Endothelial cell of umbilical vein (primary cell): ENCODE data around the gene OR1F1. TPM values are rescaled to one million over a fixed set of nuclear protein-coding genes. Genes with fewer than 3 reads are reported as not detected.
A peak's percentile ranks its signal among the peaks of the same experiment; 100 is the strongest.

Source experiments
- BruUV-seq: library from RNA; stranded (reverse); fragments of 400-500 nt; replicated peaks from 2 replicates; lab custom pipeline; 2021; lab: Mats Ljungman, UMichigan
- CTCF ChIA-PET: fragments of 300-600, 350-600 bp; sonication (Branson Sonifier 250); formaldehyde crosslinking; loops from one replicate; lab custom pipeline; 2021; ENCODE audit warnings: antibody characterized with exemption, inconsistent platforms; lab: Charles Lee
- POLR2A ChIA-PET: fragments of 300-600, 350-600 bp; sonication (Branson Sonifier 250); formaldehyde crosslinking; loops from one replicate; lab custom pipeline; 2021; ENCODE audit warnings: antibody characterized with exemption, inconsistent platforms; lab: Charles Lee
- DNase-seq: peaks from one replicate; pipeline ENCODE4 v3.0.0-alpha.2; 2011; ENCODE audit warnings: low read depth, low spot score
- FAIRE-seq: peaks from 2 replicates; lab custom pipeline; 2011; peaks lifted over from hg19 to GRCh38; lab: Jason Lieb, UNC
- H2AFZ ChIP-seq: 2 replicates; pipeline ENCODE4 v1.6.0; 2012; ENCODE audit warnings: low read depth, low read length, control low read depth, inconsistent platforms
- H3K27ac ChIP-seq: 2 replicates; pipeline ENCODE4 v1.5.1; 2011; ENCODE audit warnings: low read depth, mild to moderate bottlenecking, control low read depth, low read length, moderate library complexity; ENCODE audit not compliant: insufficient read depth
- H3K27me3 ChIP-seq, 2 experiments: 2 replicates each; pipeline versions ENCODE4 v1.6.0 to v1.6.1; 2011; ENCODE audit warnings: low read length in 2 of 2, mixed read lengths in 1 of 2; ENCODE audit not compliant: control insufficient read depth in 2 of 2, insufficient read depth in 2 of 2
- H3K36me3 ChIP-seq, 2 experiments: 2 replicates in 1 of 2; 3 replicates in 1 of 2; pipeline ENCODE4 v1.5.1; 2011; ENCODE audit warnings: low read length in 2 of 2, mild to moderate bottlenecking in 1 of 2, moderate library complexity in 1 of 2; ENCODE audit not compliant: control insufficient read depth in 2 of 2, insufficient read depth in 2 of 2; ENCODE audit errors: extremely low read depth in 1 of 2
- H3K4me1 ChIP-seq: 3 replicates; pipeline ENCODE4 v1.5.1; 2011; ENCODE audit warnings: mild to moderate bottlenecking, low read length; ENCODE audit not compliant: control insufficient read depth, insufficient read depth; ENCODE audit errors: extremely low read depth
- H3K4me2 ChIP-seq: 2 replicates; pipeline ENCODE4 v1.6.1; 2011; ENCODE audit warnings: low read length, control low read depth, mixed read lengths; ENCODE audit not compliant: insufficient read depth
- H3K4me3 ChIP-seq, 3 experiments: fragments of 200-600 bp in 1 of 3; sonication (generic), shearing (Covaris generic) in 1 of 3; replicated peaks in 1 of 3; 2 replicates each; pipeline ENCODE4 v1.5.1; 2011 to 2016; ENCODE audit warnings: control low read depth in 3 of 3, low read length in 3 of 3, mild to moderate bottlenecking in 2 of 3, inconsistent platforms in 1 of 3, low read depth in 1 of 3, moderate library complexity in 1 of 3; ENCODE audit not compliant: insufficient read depth in 1 of 3
- H3K79me2 ChIP-seq: 2 replicates; pipeline ENCODE4 v1.6.0; 2012; ENCODE audit warnings: low read length, inconsistent platforms; ENCODE audit not compliant: control insufficient read depth, insufficient read depth
- H3K9ac ChIP-seq: replicated peaks from 2 replicates; pipeline ENCODE3; 2011; ENCODE audit warnings: low read length, control low read depth; ENCODE audit not compliant: insufficient read depth; ENCODE audit errors: extremely low read depth
- H3K9me1 ChIP-seq: replicated peaks from 3 replicates; pipeline ENCODE4 v1.6.0; 2011; ENCODE audit warnings: mild to moderate bottlenecking, low read length; ENCODE audit not compliant: control insufficient read depth, insufficient read depth; ENCODE audit errors: extremely low read depth
- H3K9me3 ChIP-seq: replicated peaks from 2 replicates; pipeline ENCODE4 v1.5.1; 2012; ENCODE audit warnings: low read length, inconsistent platforms; ENCODE audit not compliant: control insufficient read depth, insufficient read depth
- H4K20me1 ChIP-seq: replicated peaks from 2 replicates; pipeline ENCODE3; 2011; ENCODE audit warnings: mild to moderate bottlenecking, low read length; ENCODE audit not compliant: control insufficient read depth, insufficient read depth; ENCODE audit errors: extremely low read depth
- EZH2 ChIP-seq: IDR thresholded peaks from 2 replicates; pipeline ENCODE4 v1.6.1; 2012; ENCODE audit warnings: borderline replicate concordance, low read depth, mild to moderate bottlenecking, moderate library complexity, low read length, inconsistent platforms; ENCODE audit not compliant: severe bottlenecking
- FOS ChIP-seq: IDR thresholded peaks from 2 replicates; pipeline ENCODE4 v1.6.1; 2011; ENCODE audit warnings: mild to moderate bottlenecking, low read length, moderate library complexity, borderline replicate concordance; ENCODE audit not compliant: insufficient read depth
- GATA2 ChIP-seq: IDR thresholded peaks from 2 replicates; pipeline ENCODE4 v1.7.0; 2011; ENCODE audit warnings: low read depth, mild to moderate bottlenecking, moderate library complexity, mixed read lengths, low read length; ENCODE audit not compliant: insufficient read length, insufficient read depth
- JUN ChIP-seq: IDR thresholded peaks from 2 replicates; pipeline ENCODE4 v1.6.1; 2011; ENCODE audit warnings: borderline replicate concordance, low read depth; ENCODE audit not compliant: insufficient read length, insufficient read depth
- MYC ChIP-seq: IDR thresholded peaks from one replicate; pipeline ENCODE4 v1.6.1; 2011; ENCODE audit warnings: mild to moderate bottlenecking, low read depth, low read length
- POLR2A ChIP-seq: IDR thresholded peaks from 2 replicates; pipeline ENCODE4 v1.6.1; 2012; ENCODE audit warnings: low read depth, mild to moderate bottlenecking, control low read depth, low read length
- POLR2AphosphoS5 ChIP-seq: IDR thresholded peaks from 2 replicates; pipeline ENCODE4 v1.6.1; 2012; ENCODE audit warnings: low read depth, mild to moderate bottlenecking, control low read depth, low read length, moderate library complexity; ENCODE audit not compliant: insufficient read depth
- dilution Hi-C: fragments of 300-500 bp; cut with MboI; formaldehyde crosslinking; loops from one replicate; pipeline ENCODE4 v1.15.0; 2019; ENCODE audit warnings: low sequenced_read_pairs; ENCODE audit not compliant: extremely low pct_ligation_motif_present
- intact Hi-C: fragments of 100-400 bp; cut with micrococcal nuclease; formaldehyde crosslinking; loops from one replicate; pipeline ENCODE4 v1.10.0; 2022
- polyA plus RNA-seq, 4 experiments: library from polyadenylated mRNA; depleted of rRNA in 3 of 4; stranded (reverse) in 3 of 4; unstranded in 1 of 4; fragments of >200 nt; gene quantifications; 2 replicates each; pipeline versions ENCODE4 v1.2.1 to v1.2.3, GENCODE V29; 2011 to 2012; ENCODE audit warnings: missing spikeins in 1 of 4
- total RNA-seq: library from RNA; stranded (reverse); gene quantifications from 2 replicates; pipeline ENCODE4 v1.2.3, GENCODE V29; 2021
- TF ChIP-seq, protein P1 (sequence below), 2 donors: IDR thresholded peaks; 1 replicate in 1 of 2; 2 replicates in 1 of 2; pipeline ENCODE4 v1.5.1; 2011; ENCODE audit warnings: low read length in 2 of 2, mild to moderate bottlenecking in 2 of 2, moderate library complexity in 2 of 2, control low read depth in 1 of 2, inconsistent platforms in 1 of 2, low read depth in 1 of 2; ENCODE audit not compliant: insufficient read depth in 1 of 2; ENCODE audit errors: extremely low read depth in 1 of 2
- TF ChIP-seq, protein P2 (sequence below): IDR thresholded peaks from 2 replicates; pipeline ENCODE4 v1.6.1; 2011; ENCODE audit not compliant: insufficient read depth, insufficient read length

Gene OR1F1
- total and polyA plus RNA-seq, 2 donors (not counting 3 experiments of a cell fraction or from before 2014, with no cell fraction given) = 0.17 TPM; not detected in 1

DNA sequence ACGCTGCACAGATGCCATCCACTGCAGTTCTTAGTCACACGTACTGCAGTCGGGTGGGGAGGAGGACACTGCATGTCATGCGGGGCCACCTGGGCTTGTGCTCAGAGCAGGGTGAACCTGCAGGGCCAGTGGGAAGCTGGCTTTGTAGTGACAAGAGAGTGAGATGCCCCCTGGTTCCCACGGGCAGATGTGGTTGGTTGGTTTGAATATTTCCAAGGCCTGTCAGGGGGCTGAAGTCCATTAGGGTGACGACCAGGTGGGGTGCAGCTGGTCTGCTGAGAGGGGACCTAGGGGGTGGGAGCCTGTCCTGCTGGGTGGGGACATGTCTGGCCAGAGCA is 38.8 kb upstream of the OR1F1 start:
- no peaks in the 10 kb centered on the region for H3K79me2 ChIP-seq
- TF ChIP-seq GATA2 (no peak), JUN (no peak), MYC (no peak), FOS (no peak), POLR2A (no peak), POLR2AphosphoS5 (no peak), EZH2 (no peak)
- TF ChIP-seq, protein P1, sequence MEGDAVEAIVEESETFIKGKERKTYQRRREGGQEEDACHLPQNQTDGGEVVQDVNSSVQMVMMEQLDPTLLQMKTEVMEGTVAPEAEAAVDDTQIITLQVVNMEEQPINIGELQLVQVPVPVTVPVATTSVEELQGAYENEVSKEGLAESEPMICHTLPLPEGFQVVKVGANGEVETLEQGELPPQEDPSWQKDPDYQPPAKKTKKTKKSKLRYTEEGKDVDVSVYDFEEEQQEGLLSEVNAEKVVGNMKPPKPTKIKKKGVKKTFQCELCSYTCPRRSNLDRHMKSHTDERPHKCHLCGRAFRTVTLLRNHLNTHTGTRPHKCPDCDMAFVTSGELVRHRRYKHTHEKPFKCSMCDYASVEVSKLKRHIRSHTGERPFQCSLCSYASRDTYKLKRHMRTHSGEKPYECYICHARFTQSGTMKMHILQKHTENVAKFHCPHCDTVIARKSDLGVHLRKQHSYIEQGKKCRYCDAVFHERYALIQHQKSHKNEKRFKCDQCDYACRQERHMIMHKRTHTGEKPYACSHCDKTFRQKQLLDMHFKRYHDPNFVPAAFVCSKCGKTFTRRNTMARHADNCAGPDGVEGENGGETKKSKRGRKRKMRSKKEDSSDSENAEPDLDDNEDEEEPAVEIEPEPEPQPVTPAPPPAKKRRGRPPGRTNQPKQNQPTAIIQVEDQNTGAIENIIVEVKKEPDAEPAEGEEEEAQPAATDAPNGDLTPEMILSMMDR (IDR thresholded peaks at IDR 0.05; ENCODE audit: extremely low read depth in 1 of 2, insufficient read depth in 1 of 2, low read depth in 1 of 2, low read length in 2 of 2) = no peak
- TF ChIP-seq, protein P2, sequence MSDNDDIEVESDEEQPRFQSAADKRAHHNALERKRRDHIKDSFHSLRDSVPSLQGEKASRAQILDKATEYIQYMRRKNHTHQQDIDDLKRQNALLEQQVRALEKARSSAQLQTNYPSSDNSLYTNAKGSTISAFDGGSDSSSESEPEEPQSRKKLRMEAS = no peak
- dilution Hi-C loops = no loop called here
- no peak overlapping the region for H3K4me3 ChIP-seq
- H3K9ac ChIP-seq = no peak overlapping the region
- H3K4me2 ChIP-seq = no peak overlapping the region
- H3K27ac ChIP-seq = no peak overlapping the region
- H3K27me3 ChIP-seq = no peaks in the 10 kb centered on the region
- no peaks in the 10 kb centered on the region for H4K20me1 ChIP-seq
- H3K4me1 ChIP-seq = peaks cover 10% of the 10 kb centered on the region
- H2AFZ ChIP-seq = peak overlapping the region; percentile 92
- no peak for FAIRE-seq
- H3K36me3 ChIP-seq = no peaks in the 10 kb centered on the region
- intact Hi-C loops = no loop called here
- H3K9me3 ChIP-seq = no peaks in the 10 kb centered on the region
- CTCF ChIA-PET = interaction anchor here (0.7 to 8.7 kb wide), 12 partner anchors 8 to 118 kb away, joined by 3 to 54 read pairs (median 8); partner anchors contain the start of gene ZNF213
- POLR2A ChIA-PET = interaction anchor here (2.6 kb wide), 1 partner anchor 14 kb away, joined by 9 read pairs; the partner anchor contains the start of gene ZNF213
- no peak for DNase-seq
- no TSS peak for BruUV-seq
- H3K9me1 ChIP-seq = no peaks in the 10 kb centered on the region
